DMS 273 (cell line): Measurements from ENCODE around the gene FTCD.
"Not testable (repeated sequence)": the region's sequence is repeated elsewhere in the genome, so short reads cannot be mapped to it uniquely, and the experiment has no call there.

Source experiments
- DNase-seq: peaks from one replicate; lab custom pipeline; 2025; ENCODE audit not compliant: unreplicated experiment; lab: John Stamatoyannopoulos, UW

The FTCD gene

GRCh38 chr21:46188226-46189212 is 33.1 kb upstream of the FTCD start:
- no peak for DNase-seq

- no peak for DNase-seq
These were observed 32.4 kb upstream of the FTCD start for GRCh38 chr21:46187814-46188213.

- no peak for DNase-seq
These were observed 31.9 kb upstream of the FTCD start for GRCh38 chr21:46187261-46187660.

GRCh38 chr21:46185716-46186115 is 30.3 kb upstream of the FTCD start:
- DNase-seq: no peak

- peak; percentile 80 for DNase-seq
These were observed 29.5 kb upstream of the FTCD start for GRCh38 chr21:46184625-46185555.

- peak; percentile 82 for DNase-seq
These were observed 28.7 kb upstream of the FTCD start, which contains the start of gene SPATC1L for GRCh38 chr21:46183910-46184624. TSS of gene SPATC1L (minus strand) at chr21:46184459. CDS start at chr21:46182816, 1,643 bp downstream.

GRCh38 chr21:46183337-46183909 is 28.0 kb upstream of the FTCD start:
- DNase-seq: not testable (repeated sequence)

GRCh38 chr21:46182548-46183336 is 27.4 kb upstream of the FTCD start:
- no peak for DNase-seq

GRCh38 chr21:46181953-46182547 is 26.7 kb upstream of the FTCD start:
- no peak for DNase-seq

GRCh38 chr21:46181436-46181835 is 26.1 kb upstream of the FTCD start:
- no peak for DNase-seq

GRCh38 chr21:46180778-46181391 is 25.5 kb upstream of the FTCD start:
- DNase-seq: no peak

GRCh38 chr21:46180079-46180722 is 24.8 kb upstream of the FTCD start:
- DNase-seq: no peak

- no peak for DNase-seq
These were observed 24.3 kb upstream of the FTCD start for GRCh38 chr21:46179708-46180078.

- no peak for DNase-seq
These were observed 23.6 kb upstream of the FTCD start for GRCh38 chr21:46178961-46179360.

- DNase-seq: not testable (repeated sequence)
These were observed 21.2 kb upstream of the FTCD start for GRCh38 chr21:46176443-46177129.

- DNase-seq: no peak
These were observed 18.2 kb upstream of the FTCD start for GRCh38 chr21:46173573-46173972.

- DNase-seq: no peak
These were observed 17.6 kb upstream of the FTCD start for GRCh38 chr21:46172863-46173528.
